GM21619 (cell line): ENCODE measurements around the gene PCDHA9.

Experiments used
- ATAC-seq: cut with Tn5 transposase; IDR thresholded peaks from one replicate; pipeline ENCODE4 v1.9.1; 2021; ENCODE audit not compliant: unreplicated experiment

The PCDHA9 gene

GRCh38 chr5:140877262-140877581, 29.0 kb downstream of the PCDHA9 start:
- no peak for ATAC-seq

- ATAC-seq = no peak
Measured at GRCh38 chr5:140881889-140882590, 33.9 kb downstream of the PCDHA9 start, which contains the start of gene PCDHA13. TSS of gene PCDHA13 (plus strand) at chr5:140882124. CDS start at chr5:140882269, 145 bp downstream.

DNA sequence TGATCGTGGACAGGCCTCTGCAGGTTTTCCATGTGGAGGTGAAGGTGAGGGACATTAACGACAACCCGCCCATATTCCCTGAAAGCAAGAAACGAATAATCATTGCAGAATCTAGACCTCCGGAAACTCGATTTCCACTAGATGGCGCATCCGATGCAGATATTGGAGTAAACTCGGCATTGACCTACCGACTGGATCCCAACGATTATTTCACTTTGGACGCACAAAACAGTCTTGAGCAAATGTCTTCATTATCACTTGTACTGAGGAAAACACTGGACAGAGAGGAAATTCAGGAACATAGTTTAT, 34.4 kb downstream of the PCDHA9 start:
- ATAC-seq = no peak

GRCh38 chr5:140883373-140883772, 35.2 kb downstream of the PCDHA9 start:
- ATAC-seq = no peak

- ATAC-seq = no peak
Measured at GRCh38 chr5:140883927-140884697, 35.9 kb downstream of the PCDHA9 start.
